Bronchial epithelial cell (primary cell): ENCODE measurements around the gene RASEF. TPM values are rescaled to one million over a fixed set of nuclear protein-coding genes. Genes with fewer than 3 reads are reported as not detected.

Experiments
- DNase-seq: peaks from one replicate; pipeline ENCODE4 v3.0.0-alpha.2; 2010; ENCODE audit warnings: low read depth
- FAIRE-seq: peaks from 2 replicates; lab custom pipeline; 2011; peaks lifted over from hg19 to GRCh38; lab: Jason Lieb, UNC
- H3K27me3 ChIP-seq: 2 replicates; pipeline ENCODE4 v1.5.1; 2011; ENCODE audit warnings: low read length; ENCODE audit not compliant: control insufficient read depth, insufficient read depth
- H3K36me3 ChIP-seq: 2 replicates; pipeline ENCODE4 v1.5.1; 2011; ENCODE audit warnings: low read length; ENCODE audit not compliant: control insufficient read depth, insufficient read depth
- H3K4me3 ChIP-seq: 2 replicates; pipeline ENCODE4 v1.5.1; 2011; ENCODE audit warnings: mild to moderate bottlenecking, low read depth, low read length, control low read depth
- CTCF ChIP-seq: IDR thresholded peaks from 2 replicates; pipeline ENCODE4 v1.5.1; 2011; ENCODE audit warnings: mild to moderate bottlenecking, moderate library complexity, low read length, control low read depth, inconsistent platforms; ENCODE audit not compliant: insufficient read depth, severe bottlenecking
- total RNA-seq: library from RNA; depleted of rRNA; stranded (reverse); fragments of >200 nt; gene quantifications from 2 replicates; pipeline ENCODE4 v1.2.1, GENCODE V29; 2014

RASEF gene
- total RNA-seq, 1 donor from 2014 or later = 9.2 TPM

DNA sequence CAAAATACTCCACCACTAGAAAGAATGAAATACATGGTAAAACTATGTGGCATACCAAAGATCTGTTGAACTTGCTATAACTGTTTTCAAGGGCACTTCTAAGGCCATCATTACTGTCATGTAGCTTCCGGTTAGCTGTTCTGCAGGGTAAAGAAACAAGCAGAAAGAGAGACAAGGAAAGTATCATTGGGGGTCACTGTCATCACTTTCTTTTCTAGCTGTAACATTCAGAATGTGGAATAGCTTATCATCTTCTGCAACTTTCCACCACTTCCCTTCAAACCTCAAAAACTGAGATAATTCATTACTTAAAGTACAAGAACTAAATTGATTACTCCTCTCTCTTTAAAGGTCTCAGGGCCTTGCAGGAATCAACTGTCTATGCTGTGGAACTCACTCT lies 57.6 kb downstream of the RASEF start:
- FAIRE-seq (no peak), DNase-seq (no peak)
- Histone ChIP-seq H3K27me3 (no peaks in the 10 kb centered on the region), H3K4me3 (no peak overlapping the region), H3K36me3 (no peaks in the 10 kb centered on the region)
- no peak for TF ChIP-seq CTCF

GRCh38 chr9:83002329-83002728 lies 60.6 kb downstream of the RASEF start:
- no peaks in the 10 kb centered on the region for H3K36me3 ChIP-seq
- H3K4me3 ChIP-seq = no peak overlapping the region
- H3K27me3 ChIP-seq = no peaks in the 10 kb centered on the region
- DNase-seq (no peak), FAIRE-seq (no peak)
- TF ChIP-seq CTCF = no peak

DNA sequence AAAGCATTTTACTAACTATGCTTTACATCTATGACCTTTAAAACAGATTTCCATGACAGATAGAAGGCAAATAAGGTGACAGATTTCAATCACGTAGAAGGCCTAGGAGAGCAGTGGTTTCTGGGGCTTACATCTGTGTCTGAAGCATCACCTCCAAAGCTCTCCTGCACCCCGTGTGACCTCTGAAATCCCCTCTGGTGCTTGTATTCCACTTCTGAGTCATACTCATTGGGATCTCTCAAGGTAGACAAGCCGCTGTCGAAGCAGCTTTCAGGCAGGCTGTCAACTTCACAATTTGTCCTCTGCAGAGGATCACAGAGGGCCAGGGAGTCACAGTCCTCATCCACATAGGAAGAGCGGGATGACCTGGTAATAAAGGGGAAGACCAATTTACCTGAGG lies 62.2 kb downstream of the RASEF start:
- no peaks in the 10 kb centered on the region for H3K36me3 ChIP-seq
- H3K27me3 ChIP-seq = no peaks in the 10 kb centered on the region
- TF ChIP-seq CTCF = no peak
- DNase-seq = no peak
- FAIRE-seq = no peak
- H3K4me3 ChIP-seq = no peak overlapping the region

- no peak for DNase-seq
- Histone ChIP-seq H3K27me3 (no peaks in the 10 kb centered on the region), H3K36me3 (no peaks in the 10 kb centered on the region), H3K4me3 (no peak overlapping the region)
- FAIRE-seq = no peak
- no peak for TF ChIP-seq CTCF
Measured at GRCh38 chr9:82998409-82998808, 64.5 kb downstream of the RASEF start.

DNA sequence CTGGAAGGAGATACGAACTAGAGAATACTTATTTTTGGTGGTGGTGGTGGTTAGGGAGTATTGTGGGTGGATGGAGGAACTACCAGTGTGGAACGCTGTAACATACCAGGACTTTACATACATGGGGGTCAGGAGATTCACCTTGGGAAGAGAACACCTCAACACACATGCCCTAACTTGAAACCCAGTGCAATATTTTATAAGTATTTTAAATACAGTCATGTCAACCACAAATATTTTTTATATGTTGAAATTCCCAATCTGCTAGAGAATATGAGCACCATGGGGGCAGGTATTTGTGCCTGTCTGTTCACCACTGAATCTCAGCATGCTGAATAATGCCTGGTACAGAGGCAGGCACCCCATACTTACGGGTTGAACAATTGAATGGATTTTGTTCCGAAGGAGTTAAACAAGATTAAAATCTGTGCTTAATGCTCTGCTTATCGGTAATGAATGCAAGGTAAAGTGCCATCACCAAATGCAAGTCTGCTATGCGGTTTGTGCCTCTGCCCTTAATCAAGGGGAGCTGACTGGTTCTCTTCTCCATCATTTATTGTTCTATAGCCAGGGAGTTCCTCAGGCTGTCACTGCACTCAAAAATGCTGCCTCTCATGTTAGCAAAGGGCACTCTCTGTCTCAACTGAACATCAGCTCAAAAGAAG lies 65.3 kb downstream of the RASEF start:
- no peaks in the 10 kb centered on the region for H3K36me3 ChIP-seq
- H3K27me3 ChIP-seq = no peaks in the 10 kb centered on the region
- FAIRE-seq (no peak), DNase-seq (peak; percentile 56)
- H3K4me3 ChIP-seq = no peak overlapping the region
- TF ChIP-seq CTCF = no peak

GRCh38 chr9:82996941-82997340 lies 66.0 kb downstream of the RASEF start:
- TF ChIP-seq CTCF = no peak
- no peak for FAIRE-seq
- Histone ChIP-seq H3K27me3 (no peaks in the 10 kb centered on the region), H3K4me3 (no peak overlapping the region), H3K36me3 (no peaks in the 10 kb centered on the region)
- DNase-seq = no peak
